Neutrophil (primary cell): ENCODE results near the gene GPR39.

Source experiments
- H3K27ac ChIP-seq: fragments of 200-600 bp; sonication (generic); 2 replicates; pipeline ENCODE4 v1.5.1; 2016; ENCODE audit warnings: mild to moderate bottlenecking, moderate library complexity
- H3K27me3 ChIP-seq: fragments of 200-600 bp; sonication (generic); 2 replicates; pipeline ENCODE4 v1.6.0; 2016; ENCODE audit warnings: mild to moderate bottlenecking
- H3K36me3 ChIP-seq: fragments of 200-600 bp; sonication (generic); 2 replicates; pipeline ENCODE4 v1.5.1; 2017
- H3K4me1 ChIP-seq, 2 experiments: fragments of 200-600 bp in 1 of 2; sonication (generic) in 1 of 2; 1 replicate in 1 of 2; 2 replicates in 1 of 2; pipeline versions ENCODE4 v1.5.1 to v1.6.1; 2013 to 2016; ENCODE audit warnings: low read depth in 1 of 2, low read length in 1 of 2, mild to moderate bottlenecking in 1 of 2, moderate library complexity in 1 of 2; ENCODE audit not compliant: control insufficient read depth in 1 of 2, insufficient read depth in 1 of 2
- H3K4me3 ChIP-seq, 2 experiments: fragments of 200-600 bp in 1 of 2; sonication (generic) in 1 of 2; 1 replicate in 1 of 2; 2 replicates in 1 of 2; pipeline ENCODE4 v1.5.1; 2013 to 2016; ENCODE audit warnings: low read depth in 1 of 2, low read length in 1 of 2, mild to moderate bottlenecking in 1 of 2, moderate library complexity in 1 of 2
- H3K9me3 ChIP-seq: fragments of 200-600 bp; sonication (generic); 2 replicates; pipeline ENCODE4 v1.5.1; 2016
- TF ChIP-seq, protein P1 (sequence below): fragments of 200-600 bp; sonication (generic); IDR thresholded peaks from 2 replicates; pipeline ENCODE4 v1.5.1; 2016; ENCODE audit warnings: antibody characterized with exemption

GPR39 gene

GRCh38 chr2:132417430-132418035 lies 928 bp downstream of the GPR39 start:
- H3K36me3 ChIP-seq = no peaks in the 10 kb centered on the region
- H3K4me3 ChIP-seq = no peak overlapping the region
- no peaks in the 10 kb centered on the region for H3K4me1 ChIP-seq
- peaks cover 48% of the 10 kb centered on the region for H3K27me3 ChIP-seq
- H3K27ac ChIP-seq = no peak overlapping the region
- TF ChIP-seq, protein P1, sequence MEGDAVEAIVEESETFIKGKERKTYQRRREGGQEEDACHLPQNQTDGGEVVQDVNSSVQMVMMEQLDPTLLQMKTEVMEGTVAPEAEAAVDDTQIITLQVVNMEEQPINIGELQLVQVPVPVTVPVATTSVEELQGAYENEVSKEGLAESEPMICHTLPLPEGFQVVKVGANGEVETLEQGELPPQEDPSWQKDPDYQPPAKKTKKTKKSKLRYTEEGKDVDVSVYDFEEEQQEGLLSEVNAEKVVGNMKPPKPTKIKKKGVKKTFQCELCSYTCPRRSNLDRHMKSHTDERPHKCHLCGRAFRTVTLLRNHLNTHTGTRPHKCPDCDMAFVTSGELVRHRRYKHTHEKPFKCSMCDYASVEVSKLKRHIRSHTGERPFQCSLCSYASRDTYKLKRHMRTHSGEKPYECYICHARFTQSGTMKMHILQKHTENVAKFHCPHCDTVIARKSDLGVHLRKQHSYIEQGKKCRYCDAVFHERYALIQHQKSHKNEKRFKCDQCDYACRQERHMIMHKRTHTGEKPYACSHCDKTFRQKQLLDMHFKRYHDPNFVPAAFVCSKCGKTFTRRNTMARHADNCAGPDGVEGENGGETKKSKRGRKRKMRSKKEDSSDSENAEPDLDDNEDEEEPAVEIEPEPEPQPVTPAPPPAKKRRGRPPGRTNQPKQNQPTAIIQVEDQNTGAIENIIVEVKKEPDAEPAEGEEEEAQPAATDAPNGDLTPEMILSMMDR = no peak
- no peaks in the 10 kb centered on the region for H3K9me3 ChIP-seq

GRCh38 chr2:132419235-132419634 lies 2.6 kb downstream of the GPR39 start:
- Histone ChIP-seq H3K4me1 (no peaks in the 10 kb centered on the region), H3K4me3 (no peak overlapping the region), H3K9me3 (no peaks in the 10 kb centered on the region), H3K36me3 (no peaks in the 10 kb centered on the region), H3K27me3 (peaks cover 41% of the 10 kb centered on the region), H3K27ac (no peak overlapping the region)
- TF ChIP-seq, protein P1 = no peak

DNA sequence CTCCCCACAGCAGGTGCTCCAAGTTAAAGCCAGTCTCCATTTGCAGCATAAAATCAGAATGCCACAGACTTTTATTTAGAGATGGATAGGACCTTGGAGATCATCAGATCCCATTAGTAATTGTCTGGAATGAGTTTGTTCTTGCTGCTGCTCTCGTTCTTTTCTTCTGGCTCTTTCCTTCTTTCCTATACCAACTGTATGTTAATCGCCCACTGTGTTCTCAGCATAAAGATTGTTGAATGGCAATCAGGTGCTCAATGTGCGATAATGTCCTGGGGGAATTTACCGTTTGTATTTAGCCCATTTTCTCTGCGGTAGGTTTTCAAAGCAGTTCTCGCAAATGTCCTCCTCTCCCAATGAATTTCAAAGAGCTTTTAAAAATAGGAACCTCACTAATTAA lies 3.3 kb downstream of the GPR39 start:
- TF ChIP-seq, protein P1 = no peak
- H3K27me3 ChIP-seq = peaks cover 34% of the 10 kb centered on the region
- no peaks in the 10 kb centered on the region for H3K4me1 ChIP-seq
- no peaks in the 10 kb centered on the region for H3K9me3 ChIP-seq
- H3K27ac ChIP-seq = no peak overlapping the region
- no peaks in the 10 kb centered on the region for H3K36me3 ChIP-seq
- no peak overlapping the region for H3K4me3 ChIP-seq

GRCh38 chr2:132420816-132421805 lies 4.5 kb downstream of the GPR39 start:
- H3K27me3 ChIP-seq = peaks cover 22% of the 10 kb centered on the region
- H3K27ac ChIP-seq = no peak overlapping the region
- H3K4me3 ChIP-seq = no peak overlapping the region
- no peaks in the 10 kb centered on the region for H3K36me3 ChIP-seq
- TF ChIP-seq, protein P1 = no peak
- H3K9me3 ChIP-seq = no peaks in the 10 kb centered on the region
- H3K4me1 ChIP-seq = no peaks in the 10 kb centered on the region

DNA sequence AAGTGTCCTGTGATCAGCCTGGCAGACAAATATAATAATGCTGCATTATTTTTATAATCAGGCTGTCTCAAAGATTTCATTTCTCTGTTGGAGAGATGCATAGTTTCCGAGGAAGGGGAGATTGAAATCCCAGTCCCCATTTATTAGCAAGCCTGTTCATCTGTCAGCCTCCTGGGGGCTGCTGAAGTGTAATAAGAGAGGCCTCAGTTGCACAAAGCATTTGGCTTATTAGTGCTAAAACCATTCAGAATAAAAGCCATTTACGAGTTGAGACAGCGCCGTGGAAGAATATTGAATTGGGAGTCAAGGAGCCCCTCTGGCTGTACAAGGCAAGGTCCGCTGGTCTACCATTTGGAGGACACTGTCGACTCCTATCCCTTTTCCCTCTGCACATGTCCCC lies 6.1 kb downstream of the GPR39 start:
- H3K4me3 ChIP-seq = no peak overlapping the region
- no peaks in the 10 kb centered on the region for H3K4me1 ChIP-seq
- H3K36me3 ChIP-seq = no peaks in the 10 kb centered on the region
- TF ChIP-seq, protein P1 = no peak
- H3K27me3 ChIP-seq = peaks cover 6% of the 10 kb centered on the region
- no peaks in the 10 kb centered on the region for H3K9me3 ChIP-seq
- no peak overlapping the region for H3K27ac ChIP-seq
